ENCODE data around the gene SHFL.

DNA sequence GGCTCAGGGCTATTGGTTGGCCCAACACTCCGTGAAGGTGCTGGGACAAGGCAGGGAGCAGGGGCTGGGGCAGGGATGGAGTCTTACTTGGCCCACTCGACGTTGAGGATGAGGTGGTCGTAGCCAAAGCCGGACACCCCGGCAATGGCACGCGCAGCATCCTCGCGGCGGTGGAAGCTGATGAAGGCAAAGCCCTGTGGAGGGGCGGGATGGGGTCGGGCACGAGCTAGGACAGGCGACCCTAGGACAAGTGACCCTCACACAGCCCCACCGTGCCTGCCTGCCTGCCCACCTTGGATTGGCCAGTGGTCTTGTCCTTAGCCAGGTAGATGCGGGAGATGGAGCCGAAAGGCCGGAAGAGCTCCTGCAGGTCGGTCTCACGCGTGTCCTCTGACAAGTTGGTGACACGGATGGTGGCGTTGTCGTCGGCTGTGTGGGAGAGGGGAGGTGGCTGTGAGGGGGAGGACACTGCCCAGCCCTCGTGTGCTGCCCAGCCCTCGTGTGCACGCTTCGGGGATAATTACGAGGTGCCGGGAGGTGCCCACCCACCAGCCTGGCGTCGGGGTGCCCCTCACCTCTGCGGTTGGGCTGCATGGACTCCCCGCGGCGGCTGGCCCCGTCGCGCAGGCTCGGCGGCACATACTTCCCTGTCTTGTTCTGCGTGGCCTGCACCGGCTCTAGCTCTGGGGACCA is 29.4 kb downstream of the SHFL start:
- TF ChIP-seq, protein P1, sequence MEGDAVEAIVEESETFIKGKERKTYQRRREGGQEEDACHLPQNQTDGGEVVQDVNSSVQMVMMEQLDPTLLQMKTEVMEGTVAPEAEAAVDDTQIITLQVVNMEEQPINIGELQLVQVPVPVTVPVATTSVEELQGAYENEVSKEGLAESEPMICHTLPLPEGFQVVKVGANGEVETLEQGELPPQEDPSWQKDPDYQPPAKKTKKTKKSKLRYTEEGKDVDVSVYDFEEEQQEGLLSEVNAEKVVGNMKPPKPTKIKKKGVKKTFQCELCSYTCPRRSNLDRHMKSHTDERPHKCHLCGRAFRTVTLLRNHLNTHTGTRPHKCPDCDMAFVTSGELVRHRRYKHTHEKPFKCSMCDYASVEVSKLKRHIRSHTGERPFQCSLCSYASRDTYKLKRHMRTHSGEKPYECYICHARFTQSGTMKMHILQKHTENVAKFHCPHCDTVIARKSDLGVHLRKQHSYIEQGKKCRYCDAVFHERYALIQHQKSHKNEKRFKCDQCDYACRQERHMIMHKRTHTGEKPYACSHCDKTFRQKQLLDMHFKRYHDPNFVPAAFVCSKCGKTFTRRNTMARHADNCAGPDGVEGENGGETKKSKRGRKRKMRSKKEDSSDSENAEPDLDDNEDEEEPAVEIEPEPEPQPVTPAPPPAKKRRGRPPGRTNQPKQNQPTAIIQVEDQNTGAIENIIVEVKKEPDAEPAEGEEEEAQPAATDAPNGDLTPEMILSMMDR (IDR thresholded peaks at IDR 0.05) = no peak
- TF ChIP-seq POLR2A (IDR thresholded peaks at IDR 0.05) = no peak
